Posterior vena cava (tissue), 2 donors: ENCODE data around the gene ZNF705A. TPM values are rescaled to one million over a fixed set of nuclear protein-coding genes. Genes with fewer than 3 reads are reported as not detected.

Source experiments
- total RNA-seq, 2 donors: library from RNA; stranded (reverse); fragmentation: NEBNext Ultra II Directional; extraction: Animal tissue kit (Norgen Biotek cat#: 25700); gene quantifications; one replicate each; pipeline ENCODE4 v1.2.1, GENCODE V29; 2021
- donor health status: DM: yes; HTN: yes; CAD: no.
- donor health status: DM: yes; HTN: yes; CAD: no.

The ZNF705A gene
- total RNA-seq, 2 donors from 2014 or later: not detected

Other genes with a start within 250 kb of the ZNF705A start
- gene SLC2A3, start 220.8 kb upstream of the ZNF705A start, total RNA-seq: 100 to 1,000 TPM in 1 of 2 donors, 10 to 100 TPM in 1; 74.3 to 103 TPM
- 10 to 100 TPM; 20.4 to 23.8 TPM for gene FOXJ2, start 124.3 kb upstream of the ZNF705A start, total RNA-seq
- gene C3AR1, start 90.7 kb upstream of the ZNF705A start, total RNA-seq: 10 to 100 TPM; 17.1 to 26.6 TPM
- gene NECAP1, start 74.7 kb upstream of the ZNF705A start, total RNA-seq: 10 to 100 TPM; 20.6 to 21.0 TPM
- gene CLEC4A, start 33.4 kb upstream of the ZNF705A start, total RNA-seq: 1 to 10 TPM; 1.9 to 2.8 TPM
- under 1 TPM; 0.19 to 0.23 TPM for gene FAM90A1, start 70.6 kb downstream of the ZNF705A start, total RNA-seq